OCI-LY3 (cell line): ENCODE data around the gene ADGRL2.

ENCODE experiments used
- H2AFZ ChIP-seq: fragments of 200-600, 300-600 bp; shearing (Covaris generic); 2 replicates; pipeline ENCODE4 v1.6.0; 2014; ENCODE audit warnings: antibody characterized with exemption, low read depth, low read length
- H3K27ac ChIP-seq: fragments of 200-600, 300-600 bp; sonication (generic); 2 replicates; pipeline ENCODE4 v1.5.1; 2014; ENCODE audit warnings: mild to moderate bottlenecking, low read length, moderate library complexity, mixed read lengths
- H3K27me3 ChIP-seq: fragments of 200-600, 300-600 bp; sonication (generic); 2 replicates; pipeline ENCODE4 v1.6.1; 2014; ENCODE audit warnings: low read depth, low read length, mixed read lengths
- H3K36me3 ChIP-seq: fragments of 200-600, 300-600 bp; sonication (generic); replicated peaks from 2 replicates; pipeline ENCODE3; 2014; ENCODE audit warnings: low read depth, low read length, mixed read lengths
- H3K4me1 ChIP-seq: fragments of 300-600, 200-600 bp; sonication (generic); 2 replicates; pipeline ENCODE4 v1.6.1; 2014; ENCODE audit warnings: low read length, mixed read lengths
- H3K4me2 ChIP-seq: fragments of 200-600, 300-600 bp; sonication (generic); 2 replicates; pipeline ENCODE4 v1.6.1; 2014; ENCODE audit warnings: low read length, mixed read lengths
- H3K4me3 ChIP-seq: fragments of 300-600, 200-600 bp; sonication (generic); 2 replicates; pipeline ENCODE4 v1.5.1; 2014; ENCODE audit warnings: antibody characterized with exemption, mild to moderate bottlenecking, low read length, moderate library complexity
- H3K79me2 ChIP-seq: fragments of 300-600, 200-600 bp; shearing (Covaris generic); 2 replicates; pipeline ENCODE4 v1.6.1; 2014; ENCODE audit warnings: mild to moderate bottlenecking, low read length, mixed read lengths
- H3K9ac ChIP-seq: fragments of 300-600, 200-600 bp; shearing (Covaris generic); 2 replicates; pipeline ENCODE4 v1.6.0; 2014; ENCODE audit warnings: mild to moderate bottlenecking, low read length, moderate library complexity
- H3K9me3 ChIP-seq: fragments of 200-600, 300-600 bp; shearing (Covaris generic); 2 replicates; pipeline ENCODE4 v1.6.1; 2014; ENCODE audit warnings: low read length, mixed read lengths; ENCODE audit not compliant: insufficient read depth
- H4K20me1 ChIP-seq: fragments of 200-600, 300-600 bp; sonication (generic); 2 replicates; pipeline ENCODE4 v1.6.1; 2016; ENCODE audit warnings: low read length, mixed read lengths; ENCODE audit not compliant: insufficient read depth
- CTCF ChIP-seq: fragments of 200-600, 300-600 bp; sonication (generic); IDR thresholded peaks from 2 replicates; pipeline ENCODE4 v1.5.1; 2014; ENCODE audit warnings: antibody characterized with exemption, low read length, low read depth
- EZH2phosphoT487 ChIP-seq: fragments of 200-600 bp; shearing (Covaris generic); IDR thresholded peaks from 2 replicates; pipeline ENCODE4 v1.6.1; 2018; ENCODE audit warnings: antibody characterized with exemption, mixed run types, low read depth

Gene ADGRL2

GRCh38 chr1:81803431-81804110, 2.8 kb downstream of the ADGRL2 start:
- Histone ChIP-seq H3K4me3 (no peak overlapping the region), H3K79me2 (no peaks in the 10 kb centered on the region)

GRCh38 chr1:81804312-81804711, 3.6 kb downstream of the ADGRL2 start:
- TF ChIP-seq EZH2phosphoT487, result no peak
- TF ChIP-seq CTCF, result no peak
- no peak overlapping the region for H3K4me3 ChIP-seq
- no peak overlapping the region for H3K4me2 ChIP-seq
- no peaks in the 10 kb centered on the region for H4K20me1 ChIP-seq
- no peaks in the 10 kb centered on the region for H3K4me1 ChIP-seq
- H3K79me2 ChIP-seq, result no peaks in the 10 kb centered on the region
- no peak overlapping the region for H2AFZ ChIP-seq
- no peaks in the 10 kb centered on the region for H3K27me3 ChIP-seq
- H3K36me3 ChIP-seq, result no peaks in the 10 kb centered on the region
- no peaks in the 10 kb centered on the region for H3K9me3 ChIP-seq
- no peak overlapping the region for H3K27ac ChIP-seq
- H3K9ac ChIP-seq, result no peak overlapping the region

More at GRCh38 chr1:81803431-81804110, 2.8 kb downstream of the ADGRL2 start:
- H3K9ac ChIP-seq, result no peak overlapping the region
- H3K4me1 ChIP-seq, result no peaks in the 10 kb centered on the region
- H2AFZ ChIP-seq, result no peak overlapping the region
- no peaks in the 10 kb centered on the region for H4K20me1 ChIP-seq
- no peak overlapping the region for H3K27ac ChIP-seq
- H3K4me2 ChIP-seq, result no peak overlapping the region
- TF ChIP-seq EZH2phosphoT487 (no peak), CTCF (no peak)
- H3K9me3 ChIP-seq, result no peaks in the 10 kb centered on the region
- no peaks in the 10 kb centered on the region for H3K36me3 ChIP-seq
- no peaks in the 10 kb centered on the region for H3K27me3 ChIP-seq

GRCh38 chr1:81805537-81806431, 5.0 kb downstream of the ADGRL2 start:
- Histone ChIP-seq H2AFZ (no peak overlapping the region), H3K4me2 (no peak overlapping the region), H3K4me3 (no peak overlapping the region), H4K20me1 (no peaks in the 10 kb centered on the region), H3K4me1 (no peaks in the 10 kb centered on the region), H3K79me2 (no peaks in the 10 kb centered on the region), H3K27me3 (no peaks in the 10 kb centered on the region), H3K27ac (no peak overlapping the region), H3K9ac (no peak overlapping the region), H3K9me3 (no peaks in the 10 kb centered on the region), H3K36me3 (no peaks in the 10 kb centered on the region)
- TF ChIP-seq CTCF (no peak), EZH2phosphoT487 (no peak)

- no peak overlapping the region for H2AFZ ChIP-seq
- no peaks in the 10 kb centered on the region for H3K79me2 ChIP-seq
Observed at GRCh38 chr1:81806432-81806770, 5.7 kb downstream of the ADGRL2 start.

More at GRCh38 chr1:81806432-81806770, 5.7 kb downstream of the ADGRL2 start:
- Histone ChIP-seq H3K9me3 (no peaks in the 10 kb centered on the region), H3K27me3 (no peaks in the 10 kb centered on the region), H3K36me3 (no peaks in the 10 kb centered on the region), H4K20me1 (no peaks in the 10 kb centered on the region), H3K4me1 (no peaks in the 10 kb centered on the region), H3K27ac (no peak overlapping the region), H3K4me3 (no peak overlapping the region), H3K9ac (no peak overlapping the region), H3K4me2 (no peak overlapping the region)
- no peak for TF ChIP-seq CTCF
- TF ChIP-seq EZH2phosphoT487, result no peak
